ENCODE data around the gene APLP2.

Gene APLP2

GRCh38 chr11:130037058-130037457, 32.6 kb upstream of the APLP2 start:
- TF ChIP-seq, protein P1, sequence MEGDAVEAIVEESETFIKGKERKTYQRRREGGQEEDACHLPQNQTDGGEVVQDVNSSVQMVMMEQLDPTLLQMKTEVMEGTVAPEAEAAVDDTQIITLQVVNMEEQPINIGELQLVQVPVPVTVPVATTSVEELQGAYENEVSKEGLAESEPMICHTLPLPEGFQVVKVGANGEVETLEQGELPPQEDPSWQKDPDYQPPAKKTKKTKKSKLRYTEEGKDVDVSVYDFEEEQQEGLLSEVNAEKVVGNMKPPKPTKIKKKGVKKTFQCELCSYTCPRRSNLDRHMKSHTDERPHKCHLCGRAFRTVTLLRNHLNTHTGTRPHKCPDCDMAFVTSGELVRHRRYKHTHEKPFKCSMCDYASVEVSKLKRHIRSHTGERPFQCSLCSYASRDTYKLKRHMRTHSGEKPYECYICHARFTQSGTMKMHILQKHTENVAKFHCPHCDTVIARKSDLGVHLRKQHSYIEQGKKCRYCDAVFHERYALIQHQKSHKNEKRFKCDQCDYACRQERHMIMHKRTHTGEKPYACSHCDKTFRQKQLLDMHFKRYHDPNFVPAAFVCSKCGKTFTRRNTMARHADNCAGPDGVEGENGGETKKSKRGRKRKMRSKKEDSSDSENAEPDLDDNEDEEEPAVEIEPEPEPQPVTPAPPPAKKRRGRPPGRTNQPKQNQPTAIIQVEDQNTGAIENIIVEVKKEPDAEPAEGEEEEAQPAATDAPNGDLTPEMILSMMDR (IDR thresholded peaks at IDR 0.05; ENCODE audit: insufficient read depth, low read length, poor library complexity, severe bottlenecking) = no peak

GRCh38 chr11:130037881-130038585, 31.7 kb upstream of the APLP2 start:
- Histone ChIP-seq H3K27me3 (replicated peaks; ENCODE audit: control insufficient read depth, insufficient read depth, low read length) (no peaks in the 10 kb centered on the region; the same call in 1 of the 2 replicates), H3K36me3 (ENCODE audit: control insufficient read depth, insufficient read depth, low read length) (no peaks in the 10 kb centered on the region), H3K4me3 (replicated peaks; ENCODE audit: low read depth, low read length) (no peak overlapping the region)
- TF ChIP-seq, protein P1 (IDR thresholded peaks at IDR 0.05; ENCODE audit: insufficient read depth, low read length, poor library complexity, severe bottlenecking) = no peak
- DNase-seq (ENCODE audit: extremely low read depth, insufficient read length) = no peak

More at GRCh38 chr11:130037058-130037457, 32.6 kb upstream of the APLP2 start:
- Histone ChIP-seq H3K36me3 (ENCODE audit: control insufficient read depth, insufficient read depth, low read length) (no peaks in the 10 kb centered on the region), H3K4me3 (replicated peaks; ENCODE audit: low read depth, low read length) (no peak overlapping the region), H3K27me3 (replicated peaks; ENCODE audit: control insufficient read depth, insufficient read depth, low read length) (no peaks in the 10 kb centered on the region; the same call in 1 of the 2 replicates)
- no peak for DNase-seq (ENCODE audit: extremely low read depth, insufficient read length)

DNA sequence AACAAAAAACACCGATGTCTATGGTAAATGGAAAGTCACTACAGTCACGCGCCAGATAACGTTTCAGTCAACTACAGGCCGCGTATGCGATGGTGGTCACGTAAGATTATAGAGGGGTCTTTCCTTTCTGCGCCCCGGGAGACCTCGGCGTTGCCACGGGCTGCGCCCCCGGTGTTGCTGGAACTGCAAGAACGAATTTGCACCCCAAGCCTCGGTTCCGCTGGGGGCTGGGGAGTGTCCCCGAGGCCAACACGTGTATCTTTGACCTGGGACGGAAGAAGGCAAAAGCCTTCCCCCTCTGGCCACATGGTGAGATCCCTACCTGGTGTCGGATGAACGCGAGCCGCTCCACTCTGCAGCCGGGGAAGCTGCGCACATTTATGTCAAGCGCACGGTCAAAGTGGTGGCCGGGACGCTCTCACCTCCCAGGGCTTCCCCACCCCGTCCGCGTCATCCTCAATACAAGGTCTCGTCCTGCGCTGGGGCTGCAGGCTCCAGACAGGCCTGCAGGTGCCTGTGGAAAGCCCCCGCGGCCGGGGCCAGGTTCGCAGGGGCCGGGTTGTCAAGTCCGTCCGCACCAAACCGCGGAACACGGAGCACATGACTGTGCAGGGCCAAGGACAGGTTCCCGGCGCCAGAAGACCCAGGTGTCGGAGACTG, 29.3 kb upstream of the APLP2 start:
- Histone ChIP-seq H3K36me3 (ENCODE audit: control insufficient read depth, insufficient read depth, low read length) (no peaks in the 10 kb centered on the region), H3K4me3 (replicated peaks; ENCODE audit: low read depth, low read length) (no peak overlapping the region), H3K27me3 (replicated peaks; ENCODE audit: control insufficient read depth, insufficient read depth, low read length) (no peaks in the 10 kb centered on the region; the same call in 1 of the 2 replicates)
- no peak for DNase-seq (ENCODE audit: extremely low read depth, insufficient read length)
- TF ChIP-seq, protein P1 (IDR thresholded peaks at IDR 0.05; ENCODE audit: insufficient read depth, low read length, poor library complexity, severe bottlenecking) = no peak

- TF ChIP-seq, protein P1 (IDR thresholded peaks at IDR 0.05; ENCODE audit: insufficient read depth, low read length, poor library complexity, severe bottlenecking) = no peak
- no peak for DNase-seq (ENCODE audit: extremely low read depth, insufficient read length)
- H3K36me3 ChIP-seq (ENCODE audit: control insufficient read depth, insufficient read depth, low read length) = no peaks in the 10 kb centered on the region
- H3K4me3 ChIP-seq (replicated peaks; ENCODE audit: low read depth, low read length) = no peak overlapping the region
- H3K27me3 ChIP-seq (replicated peaks; ENCODE audit: control insufficient read depth, insufficient read depth, low read length) = no peaks in the 10 kb centered on the region; the same call in 1 of the 2 replicates
Measured at GRCh38 chr11:130042093-130042591, 27.6 kb upstream of the APLP2 start.

DNA sequence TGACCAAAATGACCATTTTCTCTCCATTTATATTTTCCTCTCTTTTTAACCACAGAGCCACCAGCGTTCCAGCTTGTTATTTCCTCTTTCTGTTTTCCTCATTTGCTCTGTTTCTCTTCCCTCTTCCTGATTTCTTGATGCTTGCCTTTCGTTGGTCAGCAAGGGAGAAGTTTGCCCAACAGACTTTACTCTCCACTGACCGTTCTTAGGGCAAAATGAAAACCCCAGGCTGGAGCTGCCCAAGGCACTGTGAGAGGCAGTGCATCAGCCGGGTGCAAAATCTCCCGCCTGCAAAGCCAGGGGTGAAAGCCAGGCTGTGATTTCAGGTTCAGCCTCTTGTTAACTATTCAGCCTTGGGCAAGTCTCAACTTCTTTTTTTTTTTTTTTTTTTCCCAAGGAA, 26.1 kb upstream of the APLP2 start:
- no peak for DNase-seq (ENCODE audit: extremely low read depth, insufficient read length)
- TF ChIP-seq, protein P1 (IDR thresholded peaks at IDR 0.05; ENCODE audit: insufficient read depth, low read length, poor library complexity, severe bottlenecking) = no peak
- Histone ChIP-seq H3K27me3 (replicated peaks; ENCODE audit: control insufficient read depth, insufficient read depth, low read length) (no peaks in the 10 kb centered on the region), H3K4me3 (replicated peaks; ENCODE audit: low read depth, low read length) (no peak overlapping the region), H3K36me3 (ENCODE audit: control insufficient read depth, insufficient read depth, low read length) (no peaks in the 10 kb centered on the region)

Measured in GM06990 (cell line).